A673 (cell line): ENCODE measurements around the gene BBS1. TPM values are rescaled to one million over a fixed set of nuclear protein-coding genes. Genes with fewer than 3 reads are reported as not detected.
"Not testable (repeated sequence)": the region's sequence is repeated elsewhere in the genome, so short reads cannot be mapped to it uniquely, and the experiment has no call there.

Experiments used
- Bru-seq: library from RNA; stranded (reverse); fragments of 400-500 nt; gene quantifications from one replicate; lab custom pipeline; 2021; lab: Mats Ljungman, UMichigan
- BruChase-seq, 2 experiments: library from RNA; stranded (reverse); fragments of 400-500 nt; gene quantifications; one replicate each; lab custom pipeline; 2021; lab: Mats Ljungman, UMichigan
- BruUV-seq: library from RNA; stranded (reverse); fragments of 400-500 nt; replicated peaks from 2 replicates; lab custom pipeline; 2021; lab: Mats Ljungman, UMichigan
- CTCF ChIA-PET: fragments of 300-600 bp; sonication (Branson Sonifier 250); formaldehyde crosslinking; loops from one replicate; lab custom pipeline; 2022; ENCODE audit warnings: antibody characterized with exemption; lab: Charles Lee
- POLR2A ChIA-PET: fragments of 300-600 bp; sonication (Branson Sonifier 250); formaldehyde crosslinking; loops from one replicate; lab custom pipeline; 2022; ENCODE audit warnings: antibody characterized with exemption; ENCODE audit not compliant: low non-redundant PET; lab: Charles Lee
- DNase-seq: peaks from one replicate; pipeline ENCODE4 v3.0.0-alpha.2; 2015; ENCODE audit warnings: low spot score
- H3K27ac ChIP-seq: fragments of 200-600 bp; sonication (generic); 2 replicates; pipeline ENCODE4 v1.5.1; 2016; ENCODE audit warnings: mixed run types, low read depth, mild to moderate bottlenecking, mixed read lengths, antibody characterized with exemption, low read length; ENCODE audit not compliant: poor library complexity, severe bottlenecking
- H3K27me3 ChIP-seq: fragments of 200-600 bp; sonication (generic); replicated peaks from 2 replicates; pipeline ENCODE4 v1.6.1; 2017; ENCODE audit warnings: mixed run types, low read depth, mild to moderate bottlenecking, mixed read lengths, antibody characterized with exemption, low read length; ENCODE audit not compliant: insufficient read depth, poor library complexity
- H3K36me3 ChIP-seq: fragments of 200-600 bp; sonication (generic); 2 replicates; pipeline ENCODE4 v1.6.1; 2016; ENCODE audit warnings: mixed run types, mild to moderate bottlenecking, mixed read lengths, antibody characterized with exemption, low read length; ENCODE audit not compliant: insufficient read depth, poor library complexity, severe bottlenecking
- H3K4me1 ChIP-seq: fragments of 200-600 bp; sonication (generic); 2 replicates; pipeline ENCODE4 v1.6.1; 2017; ENCODE audit warnings: mixed run types, mild to moderate bottlenecking, mixed read lengths, antibody characterized with exemption, low read length; ENCODE audit not compliant: insufficient read depth, poor library complexity, severe bottlenecking
- H3K4me3 ChIP-seq: fragments of 200-600 bp; sonication (generic); 2 replicates; pipeline ENCODE4 v1.5.1; 2016; ENCODE audit warnings: low read depth, mixed run types, mild to moderate bottlenecking, mixed read lengths, low read length; ENCODE audit not compliant: poor library complexity, severe bottlenecking
- H3K9me3 ChIP-seq: fragments of 200-600 bp; sonication (generic); 2 replicates; pipeline ENCODE4 v1.6.1; 2016; ENCODE audit warnings: mixed run types, low read depth, mild to moderate bottlenecking, mixed read lengths, antibody characterized with exemption, low read length; ENCODE audit not compliant: poor library complexity, severe bottlenecking
- CTCF ChIP-seq: fragments of 300-800, 200-600 bp; sonication (generic); conservative IDR thresholded peaks from 2 replicates; pipeline ENCODE4 v1.5.1; 2017; ENCODE audit warnings: low read depth, mild to moderate bottlenecking, antibody characterized with exemption, low read length, moderate library complexity, mixed read lengths
- EZH2 ChIP-seq: fragments of 200-600 bp; sonication (generic); IDR thresholded peaks from 2 replicates; pipeline ENCODE4 v1.6.1; 2017; ENCODE audit warnings: borderline replicate concordance, low read depth, mild to moderate bottlenecking, mixed read lengths, antibody characterized with exemption, low read length; ENCODE audit not compliant: poor library complexity, severe bottlenecking
- intact Hi-C: fragments of 100-400 bp; cut with micrococcal nuclease; formaldehyde crosslinking; loops from one replicate; pipeline ENCODE4 v1.10.0; 2022; ENCODE audit not compliant: unreplicated experiment
- long read RNA-seq: library from polyadenylated mRNA; stranded (forward); transcript quantifications from one replicate; pipeline ENCODE4 v2.0.0, GENCODE V29; 2022
- total RNA-seq: library from RNA; stranded (reverse); gene quantifications from 2 replicates; pipeline ENCODE4 v1.2.3, GENCODE V29; 2021

Gene BBS1
- 40.5 and 48.4 TPM in 2 replicates for total RNA-seq
- percentile 61 among the genes with signal in this experiment for Bru-seq, nascent RNA
- BruChase-seq, experiment 1, labeled RNA remaining after a 2-hour chase: percentile 76 among the genes with signal in this experiment
- percentile 79 among the genes with signal in this experiment for BruChase-seq, experiment 2, labeled RNA remaining after a 6-hour chase
- long read RNA-seq, transcript BBS1-201 (17 exons, 3,423 nt): major isoform, 6 of 22 reads
- long read RNA-seq, partial matches to known transcripts: 7 of 22 reads
- long read RNA-seq, other reads (novel, unspliced or antisense): 7 of 22 reads

GRCh38 chr11:66510271-66510989, at the start of gene BBS1:
Gene BBS1 (plus strand): TSS chr11:66510635. CDS start chr11:66510660, 25 bp downstream.
- ChIA-PET CTCF (interaction anchor here (0.6 to 0.9 kb wide), 2 partner anchors 19 to 209 kb away, joined by 3 to 6 read pairs; no protein-coding TSS in a partner anchor), POLR2A (no interaction called here)
- Histone ChIP-seq H3K27ac (peak within 1 kb of the TSS; percentile 55), H3K27me3 (no peaks in the 10 kb centered on the region), H3K4me3 (peak within 1 kb of the TSS; percentile 67), H3K36me3 (peaks cover 8% of the 10 kb centered on the region), H3K9me3 (no peaks in the 10 kb centered on the region), H3K4me1 (peaks cover 11% of the 10 kb centered on the region)
- peak; percentile 93 for DNase-seq
- BruUV-seq: no TSS peak
- TF ChIP-seq EZH2: no peak
- intact Hi-C loops: no loop called here

- BruUV-seq: no TSS peak
- H3K36me3 ChIP-seq: no peaks in the 10 kb centered on the region
- H3K27me3 ChIP-seq: no peaks in the 10 kb centered on the region
- no peak for DNase-seq
- ChIA-PET POLR2A (no interaction called here), CTCF (no interaction called here)
- TF ChIP-seq CTCF (no peak), EZH2 (no peak)
- H3K4me1 ChIP-seq: no peaks in the 10 kb centered on the region
- no peak overlapping the region for H3K4me3 ChIP-seq
- H3K27ac ChIP-seq: no peak overlapping the region
- intact Hi-C loops: no loop called here
- H3K9me3 ChIP-seq: no peaks in the 10 kb centered on the region
These were observed 48.4 kb upstream of the BBS1 start for GRCh38 chr11:66462010-66462409.

- Histone ChIP-seq H3K4me3 (no peak overlapping the region), H3K27ac (no peak overlapping the region)
- POLR2A ChIA-PET: no interaction called here
These were observed 47.5 kb upstream of the BBS1 start for GRCh38 chr11:66462911-66463310.

GRCh38 chr11:66464116-66464515, 46.3 kb upstream of the BBS1 start:
- H3K36me3 ChIP-seq, POLR2A ChIA-PET, CTCF ChIA-PET, H3K27ac ChIP-seq, H3K9me3 ChIP-seq, H3K27me3 ChIP-seq, H3K4me1 ChIP-seq, intact Hi-C loops, BruUV-seq, H3K4me3 ChIP-seq, DNase-seq: not testable (repeated sequence)

More at GRCh38 chr11:66462911-66463310, 47.5 kb upstream of the BBS1 start:
- CTCF ChIA-PET: no interaction called here
- Histone ChIP-seq H3K4me1 (no peaks in the 10 kb centered on the region), H3K9me3 (no peaks in the 10 kb centered on the region), H3K27me3 (no peaks in the 10 kb centered on the region), H3K36me3 (no peaks in the 10 kb centered on the region)
- BruUV-seq: no TSS peak
- intact Hi-C loops: no loop called here
- no peak for DNase-seq
- no peak for TF ChIP-seq EZH2
- TF ChIP-seq CTCF: no peak
